Measurements from ENCODE around the gene MCC. TPM values are rescaled to one million over a fixed set of nuclear protein-coding genes. Genes with fewer than 3 reads are reported as not detected.

MCC gene
- total RNA-seq, 2 experiments from 2014 or later, result 4.0 to 4.1 TPM

- Mint-ChIP-seq H3K36me3 (peaks cover 21% of the 10 kb centered on the region), H3K27me3 (no peaks in the 10 kb centered on the region), H3K4me1 (ENCODE audit: low read depth) (peaks cover 3% of the 10 kb centered on the region), H3K9me3 (no peaks in the 10 kb centered on the region), H3K27ac (no peak overlapping the region), H3K4me3 (no peak overlapping the region)
- DNase-seq, result no peak
- intact Hi-C loops (cut with micrococcal nuclease), result loop anchor here (10.0 kb wide), 1 partner anchor 265 kb away; no protein-coding TSS in a partner anchor
- CTCF ChIA-PET, result interaction anchor here (1.3 kb wide), 1 partner anchor 33 kb away, joined by 3 read pairs; no protein-coding TSS in a partner anchor
- POLR2A ChIA-PET, result no interaction called here
These were observed 458.6 kb downstream of the MCC start for GRCh38 chr5:113029614-113030013.

- no peak for DNase-seq
- H3K36me3 Mint-ChIP-seq, result peaks cover 31% of the 10 kb centered on the region
- no peaks in the 10 kb centered on the region for H3K27me3 Mint-ChIP-seq
- peaks cover 23% of the 10 kb centered on the region for H3K4me1 Mint-ChIP-seq (ENCODE audit: low read depth)
- H3K9me3 Mint-ChIP-seq, result no peaks in the 10 kb centered on the region
- H3K27ac Mint-ChIP-seq, result no peak overlapping the region
- POLR2A ChIA-PET, result no interaction called here
- H3K4me3 Mint-ChIP-seq, result no peak overlapping the region
- intact Hi-C loops (cut with micrococcal nuclease), result loop anchor here (10.0 kb wide), 1 partner anchor 267 kb away; no protein-coding TSS in a partner anchor
- CTCF ChIA-PET, result no interaction called here
These were observed 460.8 kb downstream of the MCC start for GRCh38 chr5:113027431-113027830.

GRCh38 chr5:113027015-113027414, 461.2 kb downstream of the MCC start:
- POLR2A ChIA-PET, result no interaction called here
- H3K27me3 Mint-ChIP-seq, result no peaks in the 10 kb centered on the region
- DNase-seq, result no peak
- H3K9me3 Mint-ChIP-seq, result no peaks in the 10 kb centered on the region
- no peak overlapping the region for H3K27ac Mint-ChIP-seq
- peaks cover 27% of the 10 kb centered on the region for H3K4me1 Mint-ChIP-seq (ENCODE audit: low read depth)
- peaks cover 33% of the 10 kb centered on the region for H3K36me3 Mint-ChIP-seq
- intact Hi-C loops (cut with micrococcal nuclease), result loop anchor here (10.0 kb wide), 1 partner anchor 268 kb away; no protein-coding TSS in a partner anchor
- CTCF ChIA-PET, result no interaction called here
- no peak overlapping the region for H3K4me3 Mint-ChIP-seq

GRCh38 chr5:113026211-113026610, 462.0 kb downstream of the MCC start:
- Mint-ChIP-seq H3K36me3 (peaks cover 33% of the 10 kb centered on the region), H3K9me3 (no peaks in the 10 kb centered on the region), H3K27ac (no peak overlapping the region), H3K27me3 (no peaks in the 10 kb centered on the region), H3K4me1 (ENCODE audit: low read depth) (peaks cover 34% of the 10 kb centered on the region), H3K4me3 (no peak overlapping the region)
- CTCF ChIA-PET, result no interaction called here
- intact Hi-C loops (cut with micrococcal nuclease), result loop anchor here (10.0 kb wide), 1 partner anchor 269 kb away; no protein-coding TSS in a partner anchor
- DNase-seq, result no peak
- POLR2A ChIA-PET, result no interaction called here

- intact Hi-C loops (cut with micrococcal nuclease), result loop anchor here (10.0 kb wide), 1 partner anchor 269 kb away; no protein-coding TSS in a partner anchor
- H3K27ac Mint-ChIP-seq, result no peak overlapping the region
- H3K4me1 Mint-ChIP-seq (ENCODE audit: low read depth), result peaks cover 40% of the 10 kb centered on the region
- ChIA-PET POLR2A (no interaction called here), CTCF (interaction anchor here (0.7 kb wide), 1 partner anchor 1242 kb away, joined by 5 read pairs; no protein-coding TSS in a partner anchor)
- peaks cover 33% of the 10 kb centered on the region for H3K36me3 Mint-ChIP-seq
- no peak for DNase-seq
- H3K4me3 Mint-ChIP-seq, result no peak overlapping the region
- H3K9me3 Mint-ChIP-seq, result no peaks in the 10 kb centered on the region
- H3K27me3 Mint-ChIP-seq, result no peaks in the 10 kb centered on the region
These were observed 462.7 kb downstream of the MCC start for GRCh38 chr5:113025596-113025995.

GRCh38 chr5:113024076-113024697, 464.1 kb downstream of the MCC start:
- Mint-ChIP-seq H3K9me3 (no peaks in the 10 kb centered on the region), H3K27ac (no peak overlapping the region), H3K27me3 (no peaks in the 10 kb centered on the region), H3K4me3 (no peak overlapping the region), H3K36me3 (peaks cover 31% of the 10 kb centered on the region), H3K4me1 (ENCODE audit: low read depth) (peaks cover 53% of the 10 kb centered on the region)
- ChIA-PET CTCF (interaction anchor here (1.1 to 1.9 kb wide), 2 partner anchors 29 to 48 kb away, joined by 5 to 10 read pairs; partner anchors contain the start of gene DCP2), POLR2A (no interaction called here)
- intact Hi-C loops (cut with micrococcal nuclease), result loop anchor here (5.0 to 10.0 kb wide), 2 partner anchors 271 to 498 kb away; no protein-coding TSS in a partner anchor
- DNase-seq, result no peak

GRCh38 chr5:113022661-113023060, 465.6 kb downstream of the MCC start:
- Mint-ChIP-seq H3K27me3 (no peaks in the 10 kb centered on the region), H3K9me3 (no peaks in the 10 kb centered on the region), H3K27ac (peak overlapping the region; percentile 77), H3K4me1 (ENCODE audit: low read depth) (peaks cover 68% of the 10 kb centered on the region), H3K36me3 (peaks cover 34% of the 10 kb centered on the region), H3K4me3 (no peak overlapping the region)
- CTCF ChIA-PET, result interaction anchor here (2.4 kb wide), 1 partner anchor 27 kb away, joined by 12 read pairs; no protein-coding TSS in a partner anchor
- no peak for DNase-seq
- intact Hi-C loops (cut with micrococcal nuclease), result loop anchor here (1.0 to 10.0 kb wide), 3 partner anchors 58 to 500 kb away; no protein-coding TSS in a partner anchor
- POLR2A ChIA-PET, result no interaction called here

GRCh38 chr5:113020461-113021273, 467.6 kb downstream of the MCC start:
- CTCF ChIA-PET, result interaction anchor here (2.4 kb wide), 1 partner anchor 25 kb away, joined by 12 read pairs; no protein-coding TSS in a partner anchor
- H3K27ac Mint-ChIP-seq, result peak overlapping the region; percentile 80
- H3K4me1 Mint-ChIP-seq (ENCODE audit: low read depth), result peaks cover 77% of the 10 kb centered on the region
- DNase-seq, result peak; percentile 61
- H3K9me3 Mint-ChIP-seq, result no peaks in the 10 kb centered on the region
- POLR2A ChIA-PET, result no interaction called here
- intact Hi-C loops (cut with micrococcal nuclease), result loop anchor here (1.0 to 10.0 kb wide), 7 partner anchors 10 to 502 kb away; partner anchors contain the start of gene DCP2
- H3K4me3 Mint-ChIP-seq, result no peak overlapping the region
- no peaks in the 10 kb centered on the region for H3K27me3 Mint-ChIP-seq
- peaks cover 33% of the 10 kb centered on the region for H3K36me3 Mint-ChIP-seq

GRCh38 chr5:113017881-113018635, 470.2 kb downstream of the MCC start:
- H3K27me3 Mint-ChIP-seq, result no peaks in the 10 kb centered on the region
- intact Hi-C loops (cut with micrococcal nuclease), result no loop called here
- peaks cover 44% of the 10 kb centered on the region for H3K36me3 Mint-ChIP-seq
- no peak for DNase-seq
- no peaks in the 10 kb centered on the region for H3K9me3 Mint-ChIP-seq
- H3K4me3 Mint-ChIP-seq, result no peak overlapping the region
- H3K4me1 Mint-ChIP-seq (ENCODE audit: low read depth), result peaks cover 65% of the 10 kb centered on the region
- H3K27ac Mint-ChIP-seq, result no peak overlapping the region
- ChIA-PET CTCF (interaction anchor here (3.2 kb wide), 1 partner anchor 22 kb away, joined by 14 read pairs; no protein-coding TSS in a partner anchor), POLR2A (no interaction called here)

GRCh38 chr5:113005454-113005853, 482.8 kb downstream of the MCC start:
- no peak overlapping the region for H3K4me3 Mint-ChIP-seq
- POLR2A ChIA-PET, result no interaction called here
- intact Hi-C loops (cut with micrococcal nuclease), result no loop called here
- H3K27me3 Mint-ChIP-seq, result no peaks in the 10 kb centered on the region
- DNase-seq, result no peak
- CTCF ChIA-PET, result interaction anchor here (4.5 kb wide), 1 partner anchor 10 kb away, joined by 40 read pairs; no protein-coding TSS in a partner anchor
- no peaks in the 10 kb centered on the region for H3K9me3 Mint-ChIP-seq
- peaks cover 32% of the 10 kb centered on the region for H3K36me3 Mint-ChIP-seq
- H3K27ac Mint-ChIP-seq, result peak overlapping the region; percentile 18
- H3K4me1 Mint-ChIP-seq (ENCODE audit: low read depth), result peaks cover 9% of the 10 kb centered on the region

GRCh38 chr5:113003763-113004162, 484.5 kb downstream of the MCC start:
- no peaks in the 10 kb centered on the region for H3K9me3 Mint-ChIP-seq
- intact Hi-C loops (cut with micrococcal nuclease), result no loop called here
- ChIA-PET CTCF (interaction anchor here (1.0 kb wide), 1 partner anchor 326 kb away, joined by 3 read pairs; no protein-coding TSS in a partner anchor), POLR2A (no interaction called here)
- H3K4me3 Mint-ChIP-seq, result no peak overlapping the region
- no peaks in the 10 kb centered on the region for H3K27me3 Mint-ChIP-seq
- peaks cover 34% of the 10 kb centered on the region for H3K36me3 Mint-ChIP-seq
- H3K4me1 Mint-ChIP-seq (ENCODE audit: low read depth), result peaks cover 9% of the 10 kb centered on the region
- H3K27ac Mint-ChIP-seq, result no peak overlapping the region
- no peak for DNase-seq

Data from activated CD4-positive, alpha-beta memory T cell treated with anti-CD3 and anti-CD28 coated beads for 36 hours (primary cell).